IMR-90 (cell line): ENCODE measurements around the gene TTC23L. TPM values are rescaled to one million over a fixed set of nuclear protein-coding genes. Genes with fewer than 3 reads are reported as not detected.

Experiments used
- ATAC-seq: fragments of 200-7000 bp; cut with Tn5 transposase; 2 replicates; pipeline ENCODE4 v1.9.1; 2020; ENCODE audit warnings: low read depth, mild to moderate bottlenecking, moderate library complexity
- BruUV-seq: library from RNA; stranded (reverse); fragments of 400-500 nt; replicated peaks from 2 replicates; lab custom pipeline; 2021; lab: Mats Ljungman, UMichigan
- CTCF ChIA-PET: fragments of 300-600 bp; formaldehyde crosslinking; extraction: SDS; loops from one replicate; lab custom pipeline; 2021; ENCODE audit warnings: antibody characterized with exemption; lab: Yijun Ruan, JAX
- POLR2A ChIA-PET: fragments of 300-600 bp; sonication (Branson Sonifier 250); formaldehyde crosslinking; loops from one replicate; lab custom pipeline; 2022; ENCODE audit warnings: antibody characterized with exemption; ENCODE audit not compliant: unreplicated experiment; lab: Charles Lee
- DNase-seq: peaks from one replicate; pipeline ENCODE4 v3.0.0; 2013
- H2AFZ ChIP-seq: replicated peaks from 2 replicates; pipeline ENCODE3; 2013; ENCODE audit warnings: low read length, mild to moderate bottlenecking; ENCODE audit not compliant: poor library complexity
- H2AK5ac ChIP-seq: 2 replicates; pipeline ENCODE4 v1.6.1; 2013; ENCODE audit warnings: low read depth, low read length, inconsistent platforms
- H2AK9ac ChIP-seq: replicated peaks from 2 replicates; pipeline ENCODE3; 2013; ENCODE audit warnings: mild to moderate bottlenecking, low read depth, low read length, moderate library complexity; ENCODE audit not compliant: poor library complexity
- H2BK120ac ChIP-seq: 2 replicates; pipeline ENCODE4 v1.6.1; 2013; ENCODE audit warnings: low read depth, low read length, inconsistent platforms
- H2BK15ac ChIP-seq: 3 replicates; pipeline ENCODE4 v1.6.1; 2013; ENCODE audit warnings: low read depth, low read length, inconsistent platforms
- H2BK20ac ChIP-seq: 2 replicates; pipeline ENCODE4 v1.6.1; 2013; ENCODE audit warnings: low read depth, mild to moderate bottlenecking, inconsistent platforms, low read length, moderate library complexity
- H2BK5ac ChIP-seq: 2 replicates; pipeline ENCODE4 v1.6.1; 2013; ENCODE audit warnings: mild to moderate bottlenecking, low read depth, low read length, inconsistent platforms; ENCODE audit not compliant: poor library complexity, severe bottlenecking
- H3K14ac ChIP-seq: replicated peaks from 2 replicates; pipeline ENCODE4 v1.6.1; 2013; ENCODE audit warnings: low read depth, low read length, inconsistent platforms
- H3K18ac ChIP-seq: 2 replicates; pipeline ENCODE4 v1.6.1; 2013; ENCODE audit warnings: low read depth, low read length, control low read depth
- H3K23ac ChIP-seq: 2 replicates; pipeline ENCODE4 v1.6.1; 2013; ENCODE audit warnings: low read depth, low read length, inconsistent platforms
- H3K27ac ChIP-seq: 2 replicates; pipeline ENCODE4 v1.5.1; 2013; ENCODE audit warnings: mild to moderate bottlenecking, control low read depth, low read length; ENCODE audit not compliant: insufficient read depth
- H3K27me3 ChIP-seq: 2 replicates; pipeline ENCODE4 v1.6.1; 2013; ENCODE audit warnings: low read length; ENCODE audit not compliant: control insufficient read depth, insufficient read depth
- H3K36me3 ChIP-seq: 2 replicates; pipeline ENCODE4 v1.6.1; 2013; ENCODE audit warnings: low read length, mixed read lengths; ENCODE audit not compliant: control insufficient read depth, insufficient read depth
- H3K4ac ChIP-seq: 2 replicates; pipeline ENCODE4 v1.6.1; 2013; ENCODE audit warnings: low read depth, low read length, inconsistent platforms
- H3K4me1 ChIP-seq: 2 replicates; pipeline ENCODE4 v1.6.1; 2013; ENCODE audit warnings: low read length, mixed read lengths; ENCODE audit not compliant: control insufficient read depth, insufficient read depth
- H3K4me2 ChIP-seq: 2 replicates; pipeline ENCODE4 v1.6.1; 2013; ENCODE audit warnings: low read depth, mild to moderate bottlenecking, control low read depth, low read length, moderate library complexity
- H3K4me3 ChIP-seq: 2 replicates; pipeline ENCODE4 v1.5.1; 2013; ENCODE audit warnings: low read depth, mild to moderate bottlenecking, control low read depth, low read length, moderate library complexity; ENCODE audit not compliant: insufficient read depth
- H3K56ac ChIP-seq: 2 replicates; pipeline ENCODE4 v1.6.1; 2013; ENCODE audit warnings: low read length, inconsistent platforms; ENCODE audit not compliant: insufficient read depth; ENCODE audit errors: extremely low read depth
- H3K79me1 ChIP-seq, 2 experiments: 2 replicates each; pipeline ENCODE4 v1.6.1; 2013; ENCODE audit warnings: low read length in 2 of 2, inconsistent platforms in 1 of 2, low read depth in 1 of 2
- H3K9ac ChIP-seq: 2 replicates; pipeline ENCODE4 v1.6.1; 2013; ENCODE audit warnings: low read depth, low read length, control low read depth
- H3K9me1 ChIP-seq: 2 replicates; pipeline ENCODE4 v1.6.1; 2013; ENCODE audit warnings: low read length, inconsistent platforms; ENCODE audit not compliant: insufficient read depth
- H3K9me3 ChIP-seq: 2 replicates; pipeline ENCODE4 v1.6.1; 2013; ENCODE audit warnings: low read length; ENCODE audit not compliant: control insufficient read depth, insufficient read depth
- H4K20me1 ChIP-seq: 2 replicates; pipeline ENCODE4 v1.6.1; 2013; ENCODE audit warnings: low read length, inconsistent platforms; ENCODE audit not compliant: insufficient read depth
- H4K5ac ChIP-seq: 2 replicates; pipeline ENCODE4 v1.6.1; 2013; ENCODE audit warnings: mild to moderate bottlenecking, low read depth, low read length, control low read depth
- H4K8ac ChIP-seq, 2 experiments: 2 replicates each; pipeline ENCODE4 v1.6.1; 2013; ENCODE audit warnings: low read depth in 2 of 2, low read length in 2 of 2, control low read depth in 1 of 2, inconsistent platforms in 1 of 2
- H4K91ac ChIP-seq: 2 replicates; pipeline ENCODE4 v1.6.1; 2013; ENCODE audit warnings: low read depth, low read length, inconsistent platforms; ENCODE audit not compliant: insufficient read depth
- CEBPB ChIP-seq: IDR thresholded peaks from 2 replicates; pipeline ENCODE4 v1.6.1; 2012; ENCODE audit warnings: low read depth, low read length, improper control_type of control experiment
- FOS ChIP-seq: fragments of 150-350 bp; IDR thresholded peaks from 2 replicates; pipeline ENCODE4 v1.6.1; 2016; ENCODE audit warnings: low read depth, low read length
- MXI1 ChIP-seq: IDR thresholded peaks from 2 replicates; pipeline ENCODE4 v1.6.1; 2012; ENCODE audit warnings: low read depth, mild to moderate bottlenecking, low read length, moderate library complexity, borderline replicate concordance
- NFE2L2 ChIP-seq: fragments of 150-350 bp; IDR thresholded peaks from 2 replicates; pipeline ENCODE4 v1.6.1; 2016; ENCODE audit warnings: low read depth, mild to moderate bottlenecking, low read length
- RFX5 ChIP-seq: IDR thresholded peaks from 2 replicates; pipeline ENCODE4 v1.8.0; 2012; ENCODE audit warnings: low read depth, mild to moderate bottlenecking, low read length, moderate library complexity
- WGBS, 2 experiments: methylation state at CpG; one replicate each; pipeline versions ENCODE4 v1.1.5 to v1.1.7; 2013; ENCODE audit warnings: missing lambda C conversion rate in 2 of 2; ENCODE audit not compliant: insufficient read length in 1 of 2; ENCODE audit errors: extremely low coverage in 2 of 2; 5-methylcytosine and 5-hydroxymethylcytosine counted together
- dilution Hi-C: fragments of 300-500 bp; cut with HindIII; formaldehyde crosslinking; loops from one replicate; pipeline ENCODE4 v1.14.3; 2018; ENCODE audit warnings: low sequenced_read_pairs; ENCODE audit not compliant: unreplicated experiment
- in situ Hi-C: fragments of 300-500 bp; cut with MboI; formaldehyde crosslinking; loops from 3 replicates; pipeline ENCODE4 v1.14.3; 2019; ENCODE audit warnings: low sequenced_read_pairs, inconsistent platforms, mixed read lengths
- intact Hi-C: fragments of 100-400 bp; cut with micrococcal nuclease; formaldehyde crosslinking; loops from 2 replicates; pipeline ENCODE4 v1.10.0; 2022
- polyA plus RNA-seq, 3 experiments: library from polyadenylated mRNA; depleted of rRNA; stranded (reverse); fragments of >200 nt; gene quantifications; 2 replicates each; pipeline ENCODE4 v1.2.3, GENCODE V29; 2012; ENCODE audit warnings: low replicate concordance in 1 of 3
- total RNA-seq: library from RNA; depleted of rRNA; stranded (reverse); fragments of >200 nt; gene quantifications from 2 replicates; pipeline ENCODE4 v1.2.3, GENCODE V29; 2012

TTC23L gene
- total and polyA plus RNA-seq, 2 of the 4 experiments (the other 2 are of a cell fraction) = under 0.01 TPM; not detected in 1

- Histone ChIP-seq H3K79me1 (peaks cover 13 to 50% of the 10 kb centered on the region in 2 experiments), H3K4me1 (peaks cover 5% of the 10 kb centered on the region; the same call in 1 of the 2 replicates), H3K9me3 (no peaks in the 10 kb centered on the region), H2BK15ac (no peak overlapping the region), H3K27me3 (no peaks in the 10 kb centered on the region), H2AK5ac (no peak overlapping the region), H2BK20ac (no peak overlapping the region), H2BK5ac (peak overlapping the region; percentile 86), H3K18ac (peak overlapping the region; percentile 70), H3K9ac (peak overlapping the region; percentile 71), H3K56ac (peak overlapping the region; percentile 69), H2AFZ (peak overlapping the region; percentile 95), H4K91ac (no peak overlapping the region), H3K14ac (peak overlapping the region; percentile 67; the same call in 1 of the 2 replicates), H3K4me2 (peak overlapping the region; percentile 87), H3K27ac (peak overlapping the region; percentile 82), H4K20me1 (peaks cover 15% of the 10 kb centered on the region), H3K4me3 (peak overlapping the region; percentile 98), H3K36me3 (no peaks in the 10 kb centered on the region; the same call in none of the 2 replicates), H3K4ac (peak overlapping the region; percentile 69), H3K9me1 (peaks cover 8% of the 10 kb centered on the region), H2BK120ac (no peak overlapping the region), H4K5ac (peak overlapping the region; percentile 30; the same call in 1 of the 2 replicates), H2AK9ac (peak overlapping the region; percentile 91), H3K23ac (peak overlapping the region; percentile 50; the same call in 1 of the 2 replicates), H4K8ac (peak overlapping the region in 1 of 2 experiments; percentile 10; a peak in 1 of 4 replicates)
- in situ Hi-C loops = no loop called here
- TSS peak; percentile 49 for BruUV-seq
- dilution Hi-C loops = no loop called here
- peak; percentile 66 for DNase-seq
- ChIA-PET CTCF (interaction anchor here (1.0 kb wide), 1 partner anchor 16 kb away, joined by 3 read pairs; no protein-coding TSS in a partner anchor), POLR2A (interaction anchor here (0.6 to 0.7 kb wide), 2 partner anchors 13 to 99 kb away, joined by 8 to 15 read pairs; no protein-coding TSS in a partner anchor)
- peak; percentile 69 for ATAC-seq
- intact Hi-C loops = no loop called here
- TF ChIP-seq CEBPB (no peak), RFX5 (no peak), FOS (no peak), MXI1 (peak; percentile 65; the same call in 1 of the 2 replicates), NFE2L2 (no peak)
- 0% methylated on average over 32 of the region's 70 CpGs; no CpG with 5 or more reads in 1 of the 2 experiments for WGBS, 2 experiments
Observed at GRCh38 chr5:34929720-34930461, 90.9 kb downstream of the TTC23L start.
